Lower lobe of right lung (tissue), 2 donors: ENCODE data around the gene A2ML1. TPM values are rescaled to one million over a fixed set of nuclear protein-coding genes. Genes with fewer than 3 reads are reported as not detected.

ENCODE experiments used
- ATAC-seq, 2 donors: fragments of 200-7000 bp; cut with Tn5 transposase; one replicate each; pipeline ENCODE4 v1.9.1; 2020 to 2022; ENCODE audit warnings: mild to moderate bottlenecking in 2 of 2, moderate library complexity in 2 of 2
- DNase-seq: peaks from one replicate; pipeline ENCODE4 v3.0.0-alpha.2; 2020
- H3K27ac ChIP-seq: fragments of 200-600 bp; one replicate; pipeline ENCODE4 v1.8.0; 2022
- H3K27me3 ChIP-seq: fragments of 200-600 bp; one replicate; pipeline ENCODE4 v1.8.0; 2022; ENCODE audit warnings: low read depth
- H3K36me3 ChIP-seq: fragments of 200-600 bp; one replicate; pipeline ENCODE4 v1.8.0; 2022; ENCODE audit warnings: mild to moderate bottlenecking
- H3K4me1 ChIP-seq: fragments of 200-600 bp; one replicate; pipeline ENCODE4 v1.8.0; 2022
- H3K4me3 ChIP-seq: fragments of 200-600 bp; one replicate; pipeline ENCODE4 v1.8.0; 2022; ENCODE audit warnings: mild to moderate bottlenecking
- H3K9me3 ChIP-seq: fragments of 200-600 bp; one replicate; pipeline ENCODE4 v1.8.0; 2022
- CTCF ChIP-seq: fragments of 200-600 bp; IDR thresholded peaks from one replicate; pipeline ENCODE4 v1.8.0; 2022; ENCODE audit warnings: antibody characterized with exemption, mild to moderate bottlenecking
- intact Hi-C: fragments of 100-400 bp; cut with DNase I; formaldehyde crosslinking; loops from one replicate; pipeline ENCODE4 v1.11.0; 2022
- total RNA-seq: library from RNA; stranded (reverse); fragmentation: NEBNext Ultra II Directional; extraction: Animal tissue kit (Norgen Biotek cat#: 25700); gene quantifications from one replicate; pipeline ENCODE4 v1.2.1, GENCODE V29; 2021
- donor health status: DM: no; HTN: yes; CAD: no; lungs with severe emphysema.

A2ML1 gene
- total RNA-seq, 1 donor from 2014 or later = not detected

- TF ChIP-seq CTCF = peak; percentile 68
- intact Hi-C loops = no loop called here
- no peaks in the 10 kb centered on the region for H3K9me3 ChIP-seq
- H3K4me1 ChIP-seq = no peaks in the 10 kb centered on the region
- no peaks in the 10 kb centered on the region for H3K36me3 ChIP-seq
- peak; percentile 55 to 85 for ATAC-seq
- H3K27me3 ChIP-seq = no peaks in the 10 kb centered on the region
- no peak overlapping the region for H3K4me3 ChIP-seq
- no peak overlapping the region for H3K27ac ChIP-seq
- no peak for DNase-seq
These were observed 1.3 kb downstream of the A2ML1 start for GRCh38 chr12:8823565-8824300.

GRCh38 chr12:8827551-8828256 is 5.3 kb downstream of the A2ML1 start:
- intact Hi-C loops = no loop called here
- ATAC-seq (peak in 1 of 2 donors; percentile 38), DNase-seq (no peak)
- TF ChIP-seq CTCF = no peak
- no peaks in the 10 kb centered on the region for H3K9me3 ChIP-seq
- H3K27ac ChIP-seq = no peak overlapping the region
- H3K36me3 ChIP-seq = no peaks in the 10 kb centered on the region
- no peaks in the 10 kb centered on the region for H3K27me3 ChIP-seq
- H3K4me1 ChIP-seq = no peaks in the 10 kb centered on the region
- H3K4me3 ChIP-seq = no peak overlapping the region

GRCh38 chr12:8828257-8829124 is 6.1 kb downstream of the A2ML1 start:
- no peak for DNase-seq
- no peaks in the 10 kb centered on the region for H3K9me3 ChIP-seq
- H3K27me3 ChIP-seq = no peaks in the 10 kb centered on the region
- intact Hi-C loops = no loop called here
- no peak for TF ChIP-seq CTCF
- H3K4me1 ChIP-seq = no peaks in the 10 kb centered on the region
- H3K36me3 ChIP-seq = no peaks in the 10 kb centered on the region
- no peak for ATAC-seq
- H3K27ac ChIP-seq = no peak overlapping the region
- no peak overlapping the region for H3K4me3 ChIP-seq

- intact Hi-C loops = no loop called here
- no peaks in the 10 kb centered on the region for H3K9me3 ChIP-seq
- H3K27me3 ChIP-seq = no peaks in the 10 kb centered on the region
- ATAC-seq (no peak), DNase-seq (no peak)
- H3K4me3 ChIP-seq = no peak overlapping the region
- no peaks in the 10 kb centered on the region for H3K4me1 ChIP-seq
- H3K27ac ChIP-seq = no peak overlapping the region
- TF ChIP-seq CTCF = no peak
- H3K36me3 ChIP-seq = no peaks in the 10 kb centered on the region
These were observed 6.7 kb downstream of the A2ML1 start for GRCh38 chr12:8829125-8829518.

- DNase-seq (no peak), ATAC-seq (no peak)
- H3K9me3 ChIP-seq = no peaks in the 10 kb centered on the region
- intact Hi-C loops = no loop called here
- H3K4me1 ChIP-seq = no peaks in the 10 kb centered on the region
- H3K27me3 ChIP-seq = no peaks in the 10 kb centered on the region
- H3K36me3 ChIP-seq = no peaks in the 10 kb centered on the region
- H3K27ac ChIP-seq = no peak overlapping the region
- no peak overlapping the region for H3K4me3 ChIP-seq
- no peak for TF ChIP-seq CTCF
These were observed 7.2 kb downstream of the A2ML1 start for GRCh38 chr12:8829621-8830020.
